Mesenchymal stem cell (in vitro differentiated cells and primary cell): ENCODE measurements around the gene G6PC3.
A peak's percentile ranks its signal among the peaks of the same experiment; 100 is the strongest.

Experiments
- DNase-seq: peaks from one replicate; pipeline ENCODE4 v3.0.0-alpha.2; 2013
- H2AFZ ChIP-seq: one replicate; pipeline ENCODE4 v1.6.1; 2013; ENCODE audit warnings: low read depth, mild to moderate bottlenecking, control low read depth, inconsistent platforms, low read length, moderate library complexity
- H2AK5ac ChIP-seq: 2 replicates; pipeline ENCODE4 v1.6.1; 2013; ENCODE audit warnings: low read length, moderate library complexity, mild to moderate bottlenecking, inconsistent platforms; ENCODE audit not compliant: severe bottlenecking
- H2BK120ac ChIP-seq: one replicate; pipeline ENCODE4 v1.6.1; 2013; ENCODE audit warnings: low read depth, mild to moderate bottlenecking, inconsistent platforms, low read length, moderate library complexity
- H2BK12ac ChIP-seq, 2 experiments: one replicate each; pipeline ENCODE4 v1.6.1; 2013; ENCODE audit warnings: inconsistent platforms in 2 of 2, low read length in 2 of 2, mild to moderate bottlenecking in 2 of 2, moderate library complexity in 2 of 2, control low read depth in 1 of 2
- H2BK15ac ChIP-seq: one replicate; pipeline ENCODE4 v1.6.1; 2013; ENCODE audit warnings: mild to moderate bottlenecking, low read depth, inconsistent platforms; ENCODE audit not compliant: poor library complexity, severe bottlenecking
- H2BK5ac ChIP-seq: 2 replicates; pipeline ENCODE4 v1.6.1; 2013; ENCODE audit warnings: low read depth, mild to moderate bottlenecking, low read length, control low read depth, inconsistent platforms; ENCODE audit not compliant: poor library complexity, severe bottlenecking
- H3K14ac ChIP-seq, 2 experiments: one replicate each; pipeline ENCODE4 v1.6.1; 2013; ENCODE audit warnings: inconsistent platforms in 2 of 2, low read length in 2 of 2, control low read depth in 1 of 2, mild to moderate bottlenecking in 1 of 2, moderate library complexity in 1 of 2
- H3K18ac ChIP-seq, 2 experiments: one replicate each; pipeline ENCODE4 v1.6.1; 2013; ENCODE audit warnings: inconsistent platforms in 2 of 2, low read length in 2 of 2, control low read depth in 1 of 2, low read depth in 1 of 2, mild to moderate bottlenecking in 1 of 2
- H3K23ac ChIP-seq, 2 experiments: one replicate each; pipeline ENCODE4 v1.6.1; 2013; ENCODE audit warnings: inconsistent platforms in 2 of 2, low read length in 2 of 2, mild to moderate bottlenecking in 2 of 2, moderate library complexity in 2 of 2, control low read depth in 1 of 2
- H3K27ac ChIP-seq: 2 replicates; pipeline ENCODE4 v1.5.1; 2013; ENCODE audit warnings: mild to moderate bottlenecking, moderate library complexity, low read length, control low read depth, inconsistent platforms; ENCODE audit not compliant: poor library complexity, severe bottlenecking
- H3K27me3 ChIP-seq, 2 experiments: 2 replicates each; pipeline versions ENCODE4 v1.6.1 to v1.7.0; 2013; ENCODE audit warnings: low read length in 2 of 2, mild to moderate bottlenecking in 2 of 2, moderate library complexity in 2 of 2, control low read depth in 1 of 2, inconsistent platforms in 1 of 2; ENCODE audit not compliant: control insufficient read depth in 1 of 2, insufficient read depth in 1 of 2
- H3K36me3 ChIP-seq, 2 experiments: 2 replicates each; pipeline versions ENCODE4 v1.6.1 to v1.7.0; 2013; ENCODE audit warnings: low read length in 2 of 2, control low read depth in 1 of 2, inconsistent platforms in 1 of 2, low read depth in 1 of 2, mild to moderate bottlenecking in 1 of 2; ENCODE audit not compliant: insufficient read depth in 2 of 2, control insufficient read depth in 1 of 2
- H3K4ac ChIP-seq, 2 experiments: one replicate each; pipeline ENCODE4 v1.6.1; 2013; ENCODE audit warnings: inconsistent platforms in 2 of 2, low read length in 2 of 2, mild to moderate bottlenecking in 2 of 2, moderate library complexity in 2 of 2, control low read depth in 1 of 2, low read depth in 1 of 2
- H3K4me1 ChIP-seq: 2 replicates; pipeline ENCODE4 v1.6.1; 2013; ENCODE audit warnings: low read depth, low read length, control low read depth; ENCODE audit not compliant: control insufficient read depth, insufficient read depth
- H3K4me2 ChIP-seq: 2 replicates; pipeline ENCODE4 v1.6.1; 2013; ENCODE audit warnings: low read length, mild to moderate bottlenecking, inconsistent platforms; ENCODE audit not compliant: poor library complexity, severe bottlenecking
- H3K4me3 ChIP-seq, 2 experiments: 2 replicates each; pipeline versions ENCODE4 v1.5.1 to v1.7.0; 2013; ENCODE audit warnings: low read length in 2 of 2, mild to moderate bottlenecking in 2 of 2, control low read depth in 1 of 2, low read depth in 1 of 2; ENCODE audit not compliant: insufficient read depth in 1 of 2
- H3K79me1 ChIP-seq: replicated peaks from 2 replicates; pipeline ENCODE4 v1.6.1; 2013; ENCODE audit warnings: mild to moderate bottlenecking, control low read depth, low read length, inconsistent platforms; ENCODE audit not compliant: poor library complexity, severe bottlenecking
- H3K9ac ChIP-seq: 2 replicates; pipeline ENCODE4 v1.7.0; 2013; ENCODE audit warnings: mild to moderate bottlenecking, low read length, moderate library complexity
- H3K9me3 ChIP-seq: 2 replicates; pipeline ENCODE4 v1.7.0; 2013; ENCODE audit warnings: mild to moderate bottlenecking, low read length; ENCODE audit not compliant: control insufficient read depth
- H4K8ac ChIP-seq: one replicate; pipeline ENCODE4 v1.6.1; 2013; ENCODE audit warnings: inconsistent platforms, mild to moderate bottlenecking, low read length, moderate library complexity
- H4K91ac ChIP-seq: one replicate; pipeline ENCODE4 v1.6.1; 2013; ENCODE audit warnings: mild to moderate bottlenecking, low read length, inconsistent platforms
- WGBS: methylation state at CpG from one replicate; pipeline ENCODE4 v1.1.7; 2013; ENCODE audit warnings: mixed read lengths; 5-methylcytosine and 5-hydroxymethylcytosine counted together

G6PC3 gene

GRCh38 chr17:44065668-44066203, 4.8 kb upstream of the G6PC3 start:
- Histone ChIP-seq H3K27me3 (no peaks in the 10 kb centered on the region), H2BK5ac (peak overlapping the region; percentile 90), H3K27ac (peak overlapping the region; percentile 80), H2BK12ac (peak overlapping the region in 1 of 2 experiments; percentile 71), H3K9me3 (no peaks in the 10 kb centered on the region), H2BK120ac (no peak overlapping the region), H3K4me1 (peaks cover 9% of the 10 kb centered on the region), H2AFZ (no peak overlapping the region), H4K8ac (peak overlapping the region; percentile 29), H3K4ac (peak overlapping the region in 1 of 2 experiments; percentile 86), H3K4me2 (peak overlapping the region; percentile 61), H3K9ac (peak overlapping the region; percentile 96), H3K4me3 (peak overlapping the region; percentile 86), H3K36me3 (peaks cover 11 to 27% of the 10 kb centered on the region in 2 experiments), H2AK5ac (no peak overlapping the region), H4K91ac (no peak overlapping the region), H3K14ac (peak overlapping the region in 1 of 2 experiments; percentile 93), H3K23ac (peak overlapping the region in 1 of 2 experiments; percentile 51), H3K18ac (peak overlapping the region; percentile 72 to 95), H2BK15ac (no peak overlapping the region), H3K79me1 (no peaks in the 10 kb centered on the region)
- under 1% methylated on average over 9 of the region's 9 CpGs for WGBS
- DNase-seq: peak; percentile 50

- Histone ChIP-seq H3K4me3 (peak within 1 kb of the TSS; percentile 86), H2BK15ac (peak within 1 kb of the TSS; percentile 30), H2BK120ac (peak within 1 kb of the TSS; percentile 57), H2AFZ (peak within 1 kb of the TSS; percentile 21), H3K4me2 (peak within 1 kb of the TSS; percentile 66), H3K9ac (peak within 1 kb of the TSS; percentile 96), H3K4me1 (peaks cover 9% of the 10 kb centered on the region), H4K8ac (peak within 1 kb of the TSS; percentile 82), H3K36me3 (peaks cover 9 to 24% of the 10 kb centered on the region in 2 experiments), H3K27me3 (no peaks in the 10 kb centered on the region), H3K4ac (peak within 1 kb of the TSS in 1 of 2 experiments; percentile 86), H2AK5ac (no peak within 1 kb of the TSS), H2BK5ac (peak within 1 kb of the TSS; percentile 90), H2BK12ac (peak within 1 kb of the TSS in 1 of 2 experiments; percentile 71), H3K18ac (peak within 1 kb of the TSS; percentile 72 to 95), H3K23ac (peak within 1 kb of the TSS in 1 of 2 experiments; percentile 59), H4K91ac (peak within 1 kb of the TSS; percentile 74), H3K79me1 (no peaks in the 10 kb centered on the region), H3K9me3 (no peaks in the 10 kb centered on the region), H3K27ac (peak within 1 kb of the TSS; percentile 95), H3K14ac (peak within 1 kb of the TSS in 1 of 2 experiments; percentile 93)
- DNase-seq: peak; percentile 91
- WGBS: under 1% methylated on average over 40 of the region's 65 CpGs
These were observed 4.2 kb upstream of the G6PC3 start, which contains the start of gene LSM12 for GRCh38 chr17:44066204-44066930. LSM12 (minus strand) TSS chr17:44066671; CDS start chr17:44066587, 84 bp downstream.

- Histone ChIP-seq H2AFZ (no peak overlapping the region), H3K9me3 (no peaks in the 10 kb centered on the region), H3K79me1 (peaks cover 2% of the 10 kb centered on the region), H4K8ac (peak overlapping the region; percentile 4), H3K9ac (peak overlapping the region; percentile 96), H3K23ac (no peak overlapping the region), H2BK5ac (no peak overlapping the region), H2BK15ac (no peak overlapping the region), H2AK5ac (no peak overlapping the region), H3K14ac (no peak overlapping the region), H3K4me3 (no peak overlapping the region), H3K4ac (no peak overlapping the region), H3K18ac (no peak overlapping the region), H4K91ac (no peak overlapping the region), H2BK120ac (no peak overlapping the region), H3K27me3 (no peaks in the 10 kb centered on the region), H3K4me1 (peaks cover 13% of the 10 kb centered on the region), H3K27ac (no peak overlapping the region), H2BK12ac (no peak overlapping the region), H3K36me3 (peaks cover 6 to 17% of the 10 kb centered on the region in 2 experiments), H3K4me2 (no peak overlapping the region)
- WGBS: 99% methylated on average over 5 of the region's 9 CpGs
- DNase-seq: no peak
These were observed 3.0 kb upstream of the G6PC3 start for GRCh38 chr17:44067545-44067940.

GRCh38 chr17:44069974-44070454, 521 bp upstream of the G6PC3 start:
- DNase-seq: peak; percentile 66

More at GRCh38 chr17:44069974-44070454, 521 bp upstream of the G6PC3 start:
- no peak overlapping the region for H2BK120ac ChIP-seq
- no peaks in the 10 kb centered on the region for H3K9me3 ChIP-seq
- H3K79me1 ChIP-seq: peaks cover 21% of the 10 kb centered on the region
- H2BK15ac ChIP-seq: no peak overlapping the region
- no peak overlapping the region for H3K23ac ChIP-seq
- peak overlapping the region; percentile 92 for H2AK5ac ChIP-seq
- peaks cover 15 to 16% of the 10 kb centered on the region in 2 experiments for H3K36me3 ChIP-seq
- peak overlapping the region; percentile 50 for H2BK5ac ChIP-seq
- H2AFZ ChIP-seq: peak overlapping the region; percentile 36
- peak overlapping the region in 1 of 2 experiments; percentile 29 for H2BK12ac ChIP-seq
- H3K4me2 ChIP-seq: peak overlapping the region; percentile 73
- H3K4me1 ChIP-seq: peaks cover 10% of the 10 kb centered on the region
- peak overlapping the region in 1 of 2 experiments; percentile 24 for H3K4ac ChIP-seq
- H3K27ac ChIP-seq: peak overlapping the region; percentile 88
- no peak overlapping the region for H4K91ac ChIP-seq
- H4K8ac ChIP-seq: peak overlapping the region; percentile 92
- no peak overlapping the region for H3K14ac ChIP-seq
- H3K18ac ChIP-seq: peak overlapping the region in 1 of 2 experiments; percentile 58
- peak overlapping the region; percentile 93 for H3K9ac ChIP-seq
- no peaks in the 10 kb centered on the region for H3K27me3 ChIP-seq
- WGBS: 16% methylated on average over 3 of the region's 7 CpGs
- peak overlapping the region in 1 of 2 experiments; percentile 71 for H3K4me3 ChIP-seq
